ENCODE measurements around the gene WFIKKN2. TPM values are rescaled to one million over a fixed set of nuclear protein-coding genes. Genes with fewer than 3 reads are reported as not detected.
A peak's percentile ranks its signal among the peaks of the same experiment; 100 is the strongest.

WFIKKN2 gene
- total and polyA plus RNA-seq, 2 of the 13 experiments (the other 11 are each of a cell fraction or from before 2014, with no cell fraction given): not detected

- TF ChIP-seq ZNF609 (CRISPR knock-in tag; IDR thresholded peaks at IDR 0.05; ENCODE audit: borderline replicate concordance) (peak; percentile 83), SIN3A (IDR thresholded peaks at IDR 0.05; ENCODE audit: borderline replicate concordance, low read depth, low read length) (peak; percentile 86), ETV5 (CRISPR knock-in tag; IDR thresholded peaks at IDR 0.05; ENCODE audit: borderline replicate concordance) (peak; percentile 44), ARID5B (CRISPR knock-in tag; IDR thresholded peaks at IDR 0.05) (peak; percentile 67), ZBTB20 (CRISPR knock-in tag; IDR thresholded peaks at IDR 0.05; ENCODE audit: borderline replicate concordance, low read depth) (peak; percentile 76), RFX5 (IDR thresholded peaks at IDR 0.05; ENCODE audit: low read depth, low read length) (peak; percentile 50), MAZ (IDR thresholded peaks at IDR 0.05; ENCODE audit: borderline replicate concordance, low read depth, low read length) (peak; percentile 86), MAZ (CRISPR knock-in tag; IDR thresholded peaks at IDR 0.05; ENCODE audit: low read depth) (peak; percentile 99), DDIT3 (CRISPR knock-in tag; IDR thresholded peaks at IDR 0.05) (no peak; the same call in 1 of the 2 replicates), ETV6 (CRISPR knock-in tag; conservative IDR thresholded peaks at IDR 0.05) (peak; percentile 97), THYN1 (CRISPR knock-in tag; IDR thresholded peaks at IDR 0.05; ENCODE audit: borderline replicate concordance, low read depth) (no peak), RBM39 (IDR thresholded peaks at IDR 0.05; ENCODE audit: low read depth, low read length, poor library complexity, severe bottlenecking) (peak; percentile 92), RELA (CRISPR knock-in tag; IDR thresholded peaks at IDR 0.05) (peak; percentile 89), DMAP1 (CRISPR knock-in tag; IDR thresholded peaks at IDR 0.05) (peak; percentile 52; the same call in 1 of the 2 replicates), SRY (CRISPR knock-in tag; IDR thresholded peaks at IDR 0.05) (peak; percentile 95), ATF3 (CRISPR knock-in tag; IDR thresholded peaks at IDR 0.05) (peak; percentile 79), ZBTB49 (CRISPR knock-in tag; IDR thresholded peaks at IDR 0.05; ENCODE audit: borderline replicate concordance) (peak; percentile 92; the same call in 1 of the 2 replicates)
Observed at GRCh38 chr17:50866261-50866949, 31.0 kb downstream of the WFIKKN2 start, which contains the start of gene TOB1 (continued).
